Keratinocyte (primary cell): Measurements from ENCODE around the gene DLEC1. TPM values are rescaled to one million over a fixed set of nuclear protein-coding genes. Genes with fewer than 3 reads are reported as not detected.

Source experiments
- DNase-seq: peaks from one replicate; pipeline ENCODE4 v3.0.0-alpha.2; 2011; ENCODE audit warnings: low read depth, missing footprints, low spot score
- FAIRE-seq: peaks from 2 replicates; lab custom pipeline; 2011; peaks lifted over from hg19 to GRCh38; lab: Jason Lieb, UNC
- H2AFZ ChIP-seq: 2 replicates; pipeline ENCODE4 v1.6.0; 2012; ENCODE audit warnings: low read length, control low read depth, inconsistent platforms; ENCODE audit not compliant: control insufficient read depth
- H3K27ac ChIP-seq: 2 replicates; pipeline ENCODE4 v1.5.1; 2011; ENCODE audit warnings: low read length; ENCODE audit not compliant: control insufficient read depth, insufficient read depth
- H3K27me3 ChIP-seq: 3 replicates; pipeline ENCODE4 v1.6.0; 2011; ENCODE audit warnings: low read length; ENCODE audit not compliant: control insufficient read depth, insufficient read depth; ENCODE audit errors: extremely low read depth
- H3K36me3 ChIP-seq, 2 experiments: 2 replicates in 1 of 2; 3 replicates in 1 of 2; pipeline ENCODE4 v1.5.1; 2011; ENCODE audit warnings: low read length in 2 of 2, mild to moderate bottlenecking in 1 of 2; ENCODE audit not compliant: control insufficient read depth in 2 of 2, insufficient read depth in 2 of 2; ENCODE audit errors: extremely low read depth in 1 of 2
- H3K4me1 ChIP-seq: 3 replicates; pipeline ENCODE4 v1.5.1; 2011; ENCODE audit warnings: low read length; ENCODE audit not compliant: control insufficient read depth, insufficient read depth; ENCODE audit errors: extremely low read depth
- H3K4me2 ChIP-seq: 3 replicates; pipeline ENCODE4 v1.6.0; 2011; ENCODE audit warnings: low read depth, low read length; ENCODE audit not compliant: control insufficient read depth, insufficient read depth; ENCODE audit errors: extremely low read depth
- H3K4me3 ChIP-seq, 3 experiments: fragments of 200-600 bp in 1 of 3; sonication (generic) in 1 of 3; 2 replicates in 2 of 3; 3 replicates in 1 of 3; pipeline ENCODE4 v1.5.1; 2011 to 2016; ENCODE audit warnings: low read length in 3 of 3, mild to moderate bottlenecking in 3 of 3, control low read depth in 2 of 3, inconsistent platforms in 1 of 3, low read depth in 1 of 3, mixed read lengths in 1 of 3, mixed run types in 1 of 3, moderate library complexity in 1 of 3; ENCODE audit not compliant: control insufficient read depth in 2 of 3, insufficient read depth in 2 of 3; ENCODE audit errors: extremely low read depth in 1 of 3
- H3K79me2 ChIP-seq: 2 replicates; pipeline ENCODE4 v1.6.0; 2012; ENCODE audit warnings: low read length; ENCODE audit not compliant: control insufficient read depth, insufficient read depth
- H3K9ac ChIP-seq: 3 replicates; pipeline ENCODE4 v1.6.0; 2011; ENCODE audit warnings: low read length; ENCODE audit not compliant: control insufficient read depth, insufficient read depth; ENCODE audit errors: extremely low read depth
- H3K9me1 ChIP-seq: 3 replicates; pipeline ENCODE4 v1.6.0; 2011; ENCODE audit warnings: low read length; ENCODE audit not compliant: control insufficient read depth, insufficient read depth; ENCODE audit errors: extremely low read depth
- H3K9me3 ChIP-seq: 2 replicates; pipeline ENCODE4 v1.5.1; 2012; ENCODE audit warnings: low read depth, low read length; ENCODE audit not compliant: control insufficient read depth
- H4K20me1 ChIP-seq: 3 replicates; pipeline ENCODE4 v1.6.0; 2011; ENCODE audit warnings: low read length; ENCODE audit not compliant: control insufficient read depth, insufficient read depth; ENCODE audit errors: extremely low read depth
- CTCF ChIP-seq, 3 experiments: IDR thresholded peaks in 1 of 3; conservative IDR thresholded peaks in 1 of 3; optimal IDR thresholded peaks in 1 of 3; 2 replicates in 2 of 3; 3 replicates in 1 of 3; pipeline versions ENCODE3 to v1.5.1; 2011; ENCODE audit warnings: low read length in 3 of 3, mild to moderate bottlenecking in 3 of 3, moderate library complexity in 2 of 3, control low read depth in 1 of 3, inconsistent platforms in 1 of 3; ENCODE audit not compliant: insufficient read depth in 2 of 3; ENCODE audit errors: extremely low read depth in 1 of 3
- EZH2 ChIP-seq: IDR thresholded peaks from one replicate; pipeline ENCODE4 v1.6.1; 2012; ENCODE audit warnings: inconsistent platforms, mild to moderate bottlenecking, low read length, moderate library complexity
- dilution Hi-C: fragments of 300-500 bp; cut with MboI; formaldehyde crosslinking; loops from one replicate; pipeline ENCODE4 v1.7.0; 2020; ENCODE audit warnings: low sequenced_read_pairs; ENCODE audit not compliant: extremely low pct_ligation_motif_present
- polyA plus RNA-seq, 5 experiments: library from polyadenylated mRNA; depleted of rRNA in 3 of 5; stranded (reverse) in 3 of 5; stranded (forward) in 1 of 5; unstranded in 1 of 5; fragments of >200 nt; gene quantifications; 1 replicate in 1 of 5; 2 replicates in 3 of 5; 3 replicates in 1 of 5; pipeline versions ENCODE4 v1.2.1 to v1.2.3, GENCODE V29; 2011 to 2012; ENCODE audit warnings: missing spikeins in 2 of 5, low read depth in 1 of 5, low replicate concordance in 1 of 5

The DLEC1 gene
- polyA plus RNA-seq, 1 donor (not counting 4 experiments of a cell fraction or from before 2014, with no cell fraction given): not detected

GRCh38 chr3:38098376-38098723 lies 59.3 kb downstream of the DLEC1 start:
- no peak overlapping the region for H3K4me3 ChIP-seq
- H3K79me2 ChIP-seq: no peaks in the 10 kb centered on the region
- dilution Hi-C loops: no loop called here
- no peaks in the 10 kb centered on the region for H3K36me3 ChIP-seq
- H3K27me3 ChIP-seq: peaks cover 17% of the 10 kb centered on the region
- H3K9me3 ChIP-seq: no peaks in the 10 kb centered on the region
- no peak overlapping the region for H3K9ac ChIP-seq
- H3K9me1 ChIP-seq: peaks cover 2% of the 10 kb centered on the region
- H3K4me2 ChIP-seq: no peak overlapping the region
- peaks cover 3% of the 10 kb centered on the region for H4K20me1 ChIP-seq
- TF ChIP-seq EZH2 (no peak), CTCF (optimal IDR thresholded peaks at IDR 0.05 in 1 of 3, IDR thresholded peaks at IDR 0.05 in 1 of 3, conservative IDR thresholded peaks at IDR 0.05 in 1 of 3; ENCODE audit: extremely low read depth in 1 of 3, insufficient read depth in 2 of 3, low read length in 3 of 3) (no peak)
- H3K4me1 ChIP-seq: peaks cover 11% of the 10 kb centered on the region
- no peak for DNase-seq
- H3K27ac ChIP-seq: no peak overlapping the region
- FAIRE-seq: no peak
- no peak overlapping the region for H2AFZ ChIP-seq

- TF ChIP-seq EZH2: no peak
- TF ChIP-seq CTCF (optimal IDR thresholded peaks at IDR 0.05 in 1 of 3, IDR thresholded peaks at IDR 0.05 in 1 of 3, conservative IDR thresholded peaks at IDR 0.05 in 1 of 3; ENCODE audit: extremely low read depth in 1 of 3, insufficient read depth in 2 of 3, low read length in 3 of 3): no peak
- H3K36me3 ChIP-seq: no peaks in the 10 kb centered on the region
These were observed 60.5 kb downstream of the DLEC1 start for GRCh38 chr3:38099518-38099917.

More at GRCh38 chr3:38099518-38099917, 60.5 kb downstream of the DLEC1 start:
- peaks cover 11% of the 10 kb centered on the region for H3K4me1 ChIP-seq
- DNase-seq: no peak
- peaks cover 3% of the 10 kb centered on the region for H4K20me1 ChIP-seq
- H3K79me2 ChIP-seq: no peaks in the 10 kb centered on the region
- no peak overlapping the region for H3K4me2 ChIP-seq
- FAIRE-seq: no peak
- no peaks in the 10 kb centered on the region for H3K9me3 ChIP-seq
- dilution Hi-C loops: no loop called here
- peaks cover 12% of the 10 kb centered on the region for H3K27me3 ChIP-seq
- no peak overlapping the region for H3K4me3 ChIP-seq
- no peak overlapping the region for H2AFZ ChIP-seq
- peaks cover 2% of the 10 kb centered on the region for H3K9me1 ChIP-seq
- H3K27ac ChIP-seq: no peak overlapping the region
- no peak overlapping the region for H3K9ac ChIP-seq
